Spleen (tissue), 11 donors: Measurements from ENCODE around the gene PPBP. TPM values are rescaled to one million over a fixed set of nuclear protein-coding genes. Genes with fewer than 3 reads are reported as not detected.
A peak's percentile ranks its signal among the peaks of the same experiment; 100 is the strongest.

Experiments used
- DNase-seq: peaks from one replicate; pipeline ENCODE4 v3.0.0-alpha.2; 2020
- H3K27ac ChIP-seq, 8 donors: fragments of 200-600 bp; sonication (generic) in 7 of 8; 1 replicate in 4 of 8; 2 replicates in 4 of 8; pipeline versions ENCODE4 v1.5.0 to v1.8.0; 2016 to 2021; ENCODE audit warnings: inconsistent platforms in 4 of 8, mild to moderate bottlenecking in 4 of 8, moderate library complexity in 1 of 8
- H3K27me3 ChIP-seq, 7 donors: fragments of 200-600 bp; sonication (generic) in 6 of 7; replicated peaks in 1 of 7; 1 replicate in 4 of 7; 2 replicates in 3 of 7; pipeline versions ENCODE4 v1.5.0 to v1.8.0; 2016 to 2021; ENCODE audit warnings: inconsistent platforms in 3 of 7, mild to moderate bottlenecking in 1 of 7
- H3K36me3 ChIP-seq, 6 donors: fragments of 200-600 bp; sonication (generic) in 5 of 6; 1 replicate in 4 of 6; 2 replicates in 2 of 6; pipeline versions ENCODE4 v1.5.0 to v1.8.0; 2016 to 2021; ENCODE audit warnings: inconsistent platforms in 2 of 6
- H3K4me1 ChIP-seq, 6 donors: fragments of 200-600 bp; sonication (generic) in 5 of 6; 1 replicate in 3 of 6; 2 replicates in 3 of 6; pipeline versions ENCODE4 v1.5.0 to v1.8.0; 2016 to 2021; ENCODE audit warnings: inconsistent platforms in 3 of 6
- H3K4me3 ChIP-seq, 8 donors: fragments of 200-600 bp; sonication (generic) in 7 of 8; 1 replicate in 4 of 8; 2 replicates in 4 of 8; pipeline versions ENCODE4 v1.5.0 to v1.8.0; 2016 to 2021; ENCODE audit warnings: inconsistent platforms in 4 of 8, mild to moderate bottlenecking in 4 of 8, moderate library complexity in 2 of 8
- H3K9me3 ChIP-seq, 8 donors: fragments of 200-600 bp; sonication (generic) in 7 of 8; 1 replicate in 4 of 8; 2 replicates in 4 of 8; pipeline versions ENCODE4 v1.5.0 to v1.8.0; 2016 to 2021; ENCODE audit warnings: inconsistent platforms in 4 of 8
- POLR2A ChIP-seq, 3 donors: fragments of 450-650 bp; IDR thresholded peaks; one replicate each; pipeline ENCODE4 v1.5.1; 2017; ENCODE audit warnings: antibody characterized with exemption in 3 of 3, mild to moderate bottlenecking in 1 of 3
- POLR2AphosphoS5 ChIP-seq, 3 donors: sonication (generic); formaldehyde crosslinking; IDR thresholded peaks; one replicate each; pipeline ENCODE4 v1.5.1; 2017; ENCODE audit warnings: antibody characterized with exemption in 3 of 3
- WGBS, 5 donors: extraction: QIAGEN DNeasy Blood & Tissue Kit in 3 of 5; methylation state at CpG; one replicate each; pipeline versions ENCODE4 v1.1.5 to v1.1.7; 2013 to 2018; 5-methylcytosine and 5-hydroxymethylcytosine counted together
- intact Hi-C: fragments of 100-400 bp; cut with DNase I; formaldehyde crosslinking; loops from one replicate; pipeline ENCODE4 v1.15.0; 2023; ENCODE audit warnings: low total_unique reads
- polyA plus RNA-seq, 3 donors: library from polyadenylated mRNA; stranded (reverse); fragments of 200-250 nt; gene quantifications; one replicate each; pipeline ENCODE4 v1.2.1, GENCODE V29; 2013
- total RNA-seq, 7 donors: library from RNA; depleted of rRNA in 3 of 7; stranded (reverse); fragments of >200 nt in 3 of 7; fragmentation: NEBNext Ultra II Directional in 4 of 7; extraction: Animal tissue kit (Norgen Biotek cat#: 25700) in 4 of 7; gene quantifications; one replicate each; pipeline versions ENCODE4 v1.1.0 to v1.2.1, GENCODE V29; 2016 to 2021
- TF ChIP-seq, protein P1 (sequence below), 11 experiments: fragments of 200-600 bp in 7 of 11; fragments of 450-650 bp in 4 of 11; sonication (generic) in 4 of 11; IDR thresholded peaks in 8 of 11; conservative IDR thresholded peaks in 3 of 11; 1 replicate in 7 of 11; 2 replicates in 4 of 11; pipeline versions ENCODE4 v1.4.0 to v1.8.0; 2016 to 2021; ENCODE audit warnings: antibody characterized with exemption in 11 of 11, inconsistent platforms in 4 of 11, mild to moderate bottlenecking in 1 of 11
- donor health status: healthy with polysubstance abuse.
- donor health status: DM: no; HTN: no; CAD: no; lungs with moderate emphysema.
- donor health status: DM: no; HTN: no; CAD: no.
- donor health status: Bipolar disorder and iron deficiency.
- donor health status: healthy.
- donor health status: DM: no; HTN: no; CAD: no.
- donor health status: DM: yes; HTN: yes; CAD: no.

PPBP gene
- total and polyA plus RNA-seq, 10 donors: 12.9 to 232 (median 102) TPM

DNA sequence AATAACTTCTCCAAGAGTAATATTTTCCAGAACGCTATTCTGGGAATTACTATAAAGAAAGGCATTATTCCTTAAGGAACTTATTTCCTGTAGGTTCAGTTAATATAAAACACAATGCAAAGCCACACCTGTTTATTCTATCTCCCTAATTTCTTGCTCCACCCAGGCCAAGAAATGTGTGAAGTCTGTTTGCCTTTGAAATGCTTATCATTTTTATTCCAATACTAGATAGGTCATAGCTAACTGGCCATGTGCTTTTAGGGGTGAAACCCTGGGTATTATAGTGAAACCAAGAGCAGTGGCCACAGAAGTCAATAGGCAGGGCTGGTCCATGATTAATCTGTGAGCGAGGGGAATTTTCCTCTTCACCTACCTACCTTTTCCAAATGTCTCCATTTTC, 35.7 kb upstream of the PPBP start:
- intact Hi-C loops: no loop called here
- H3K36me3 ChIP-seq: no peaks in the 10 kb centered on the region
- peaks cover 0 to 12% (median 0%) of the 10 kb centered on the region in 8 donors for H3K9me3 ChIP-seq
- TF ChIP-seq, protein P1, sequence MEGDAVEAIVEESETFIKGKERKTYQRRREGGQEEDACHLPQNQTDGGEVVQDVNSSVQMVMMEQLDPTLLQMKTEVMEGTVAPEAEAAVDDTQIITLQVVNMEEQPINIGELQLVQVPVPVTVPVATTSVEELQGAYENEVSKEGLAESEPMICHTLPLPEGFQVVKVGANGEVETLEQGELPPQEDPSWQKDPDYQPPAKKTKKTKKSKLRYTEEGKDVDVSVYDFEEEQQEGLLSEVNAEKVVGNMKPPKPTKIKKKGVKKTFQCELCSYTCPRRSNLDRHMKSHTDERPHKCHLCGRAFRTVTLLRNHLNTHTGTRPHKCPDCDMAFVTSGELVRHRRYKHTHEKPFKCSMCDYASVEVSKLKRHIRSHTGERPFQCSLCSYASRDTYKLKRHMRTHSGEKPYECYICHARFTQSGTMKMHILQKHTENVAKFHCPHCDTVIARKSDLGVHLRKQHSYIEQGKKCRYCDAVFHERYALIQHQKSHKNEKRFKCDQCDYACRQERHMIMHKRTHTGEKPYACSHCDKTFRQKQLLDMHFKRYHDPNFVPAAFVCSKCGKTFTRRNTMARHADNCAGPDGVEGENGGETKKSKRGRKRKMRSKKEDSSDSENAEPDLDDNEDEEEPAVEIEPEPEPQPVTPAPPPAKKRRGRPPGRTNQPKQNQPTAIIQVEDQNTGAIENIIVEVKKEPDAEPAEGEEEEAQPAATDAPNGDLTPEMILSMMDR (IDR thresholded peaks at IDR 0.05 in 8 of 11, conservative IDR thresholded peaks at IDR 0.05 in 3 of 11): no peak
- TF ChIP-seq POLR2AphosphoS5 (IDR thresholded peaks at IDR 0.05): no peak
- TF ChIP-seq POLR2A (IDR thresholded peaks at IDR 0.05): no peak
- 91 to 97% (median 95%) methylated on average over 2 of the region's 2 CpGs for WGBS, 5 donors
- H3K27me3 ChIP-seq: no peaks in the 10 kb centered on the region
- no peak overlapping the region for H3K4me3 ChIP-seq
- no peak for DNase-seq
- peaks cover 0 to 2% (median 0%) of the 10 kb centered on the region in 6 donors for H3K4me1 ChIP-seq
- no peak overlapping the region for H3K27ac ChIP-seq

DNA sequence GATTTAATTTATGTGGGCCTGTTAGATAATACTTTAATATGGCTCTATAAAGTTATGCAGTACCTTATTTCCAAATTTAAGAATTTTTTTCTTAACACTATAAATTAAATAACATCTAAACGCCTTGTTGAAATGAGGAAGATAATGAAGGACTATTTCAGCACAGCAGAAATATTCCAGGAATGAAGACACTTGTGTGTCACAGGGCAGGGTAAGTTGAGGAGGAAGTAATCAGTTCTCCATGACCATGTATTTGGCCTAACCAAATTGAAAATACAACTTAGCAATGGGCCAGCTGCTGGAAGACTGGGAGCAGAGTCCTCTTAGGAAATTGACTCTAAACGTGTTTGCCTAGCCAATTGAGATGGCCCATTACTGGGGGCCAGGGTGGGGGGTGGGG, 33.6 kb upstream of the PPBP start:
- Histone ChIP-seq H3K27ac (no peak overlapping the region), H3K36me3 (no peaks in the 10 kb centered on the region), H3K4me3 (no peak overlapping the region), H3K9me3 (peaks cover 0 to 11% (median 0%) of the 10 kb centered on the region in 8 donors), H3K27me3 (no peaks in the 10 kb centered on the region), H3K4me1 (peaks cover 0 to 7% (median 0%) of the 10 kb centered on the region in 6 donors)
- DNase-seq: no peak
- intact Hi-C loops: no loop called here
- 45 to 76% (median 57%) methylated on average over 2 of the region's 2 CpGs for WGBS, 5 donors
- TF ChIP-seq, protein P1 (IDR thresholded peaks at IDR 0.05 in 8 of 11, conservative IDR thresholded peaks at IDR 0.05 in 3 of 11): no peak
- no peak for TF ChIP-seq POLR2A (IDR thresholded peaks at IDR 0.05)

DNA sequence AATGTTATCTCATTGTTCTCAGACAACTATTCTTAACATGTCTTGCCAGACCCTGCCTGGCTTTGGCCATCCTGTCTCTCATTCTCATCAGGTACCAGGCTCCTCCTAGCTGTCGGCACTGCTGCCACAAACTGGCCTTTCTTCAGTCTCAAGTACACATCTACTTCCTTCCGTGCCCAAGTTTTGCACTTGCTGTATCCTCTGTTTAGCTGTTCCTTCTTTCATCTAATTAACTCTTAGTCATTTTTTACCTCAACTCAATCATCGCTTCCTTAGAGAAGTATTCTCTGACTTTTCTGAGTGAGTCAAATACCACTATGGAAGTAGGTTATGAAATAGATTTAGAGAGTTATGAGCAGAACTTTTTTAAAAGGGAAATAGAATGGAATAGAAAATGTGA, 30.8 kb upstream of the PPBP start:
- Histone ChIP-seq H3K27me3 (no peaks in the 10 kb centered on the region), H3K4me1 (peaks cover 0 to 7% (median 0%) of the 10 kb centered on the region in 6 donors), H3K27ac (peak overlapping the region in 2 of 8 donors; percentile 18 to 43), H3K4me3 (no peak overlapping the region), H3K36me3 (no peaks in the 10 kb centered on the region), H3K9me3 (no peaks in the 10 kb centered on the region)
- intact Hi-C loops: no loop called here
- WGBS, 5 donors: 25 to 51% (median 31%) methylated on average over 3 of the region's 3 CpGs
- DNase-seq: no peak
- TF ChIP-seq POLR2AphosphoS5 (IDR thresholded peaks at IDR 0.05) (no peak), POLR2A (IDR thresholded peaks at IDR 0.05) (no peak)
- TF ChIP-seq, protein P1 (IDR thresholded peaks at IDR 0.05 in 8 of 11, conservative IDR thresholded peaks at IDR 0.05 in 3 of 11): no peak

DNA sequence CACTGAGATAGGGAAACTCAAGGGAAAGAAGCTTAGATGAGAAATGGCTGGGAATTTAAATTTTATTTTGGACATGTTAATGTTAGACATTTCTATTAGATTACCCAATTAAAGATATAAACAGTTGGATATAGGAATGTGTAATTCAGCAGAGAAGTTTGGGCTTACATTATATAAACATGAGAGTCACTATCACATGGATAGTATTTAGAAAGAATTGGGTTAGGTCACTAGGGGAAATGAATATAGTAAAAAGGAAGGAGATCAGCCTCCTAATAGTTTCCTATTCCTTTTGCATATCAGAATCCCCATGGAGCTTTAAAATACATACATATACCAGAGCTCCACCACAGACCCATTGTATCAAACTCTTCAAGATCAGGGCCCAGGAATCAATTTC, 30.1 kb upstream of the PPBP start:
- Histone ChIP-seq H3K27me3 (no peaks in the 10 kb centered on the region), H3K4me1 (peaks cover 0 to 7% (median 0%) of the 10 kb centered on the region in 6 donors), H3K9me3 (no peaks in the 10 kb centered on the region), H3K27ac (peak overlapping the region in 1 of 8 donors; percentile 18), H3K36me3 (no peaks in the 10 kb centered on the region), H3K4me3 (no peak overlapping the region)
- TF ChIP-seq, protein P1 (IDR thresholded peaks at IDR 0.05 in 8 of 11, conservative IDR thresholded peaks at IDR 0.05 in 3 of 11): no peak
- TF ChIP-seq POLR2A (IDR thresholded peaks at IDR 0.05): no peak
- no peak for TF ChIP-seq POLR2AphosphoS5 (IDR thresholded peaks at IDR 0.05)
- intact Hi-C loops: no loop called here
- DNase-seq: no peak
